ENCODE measurements around the gene MPO.

Gene MPO

DNA sequence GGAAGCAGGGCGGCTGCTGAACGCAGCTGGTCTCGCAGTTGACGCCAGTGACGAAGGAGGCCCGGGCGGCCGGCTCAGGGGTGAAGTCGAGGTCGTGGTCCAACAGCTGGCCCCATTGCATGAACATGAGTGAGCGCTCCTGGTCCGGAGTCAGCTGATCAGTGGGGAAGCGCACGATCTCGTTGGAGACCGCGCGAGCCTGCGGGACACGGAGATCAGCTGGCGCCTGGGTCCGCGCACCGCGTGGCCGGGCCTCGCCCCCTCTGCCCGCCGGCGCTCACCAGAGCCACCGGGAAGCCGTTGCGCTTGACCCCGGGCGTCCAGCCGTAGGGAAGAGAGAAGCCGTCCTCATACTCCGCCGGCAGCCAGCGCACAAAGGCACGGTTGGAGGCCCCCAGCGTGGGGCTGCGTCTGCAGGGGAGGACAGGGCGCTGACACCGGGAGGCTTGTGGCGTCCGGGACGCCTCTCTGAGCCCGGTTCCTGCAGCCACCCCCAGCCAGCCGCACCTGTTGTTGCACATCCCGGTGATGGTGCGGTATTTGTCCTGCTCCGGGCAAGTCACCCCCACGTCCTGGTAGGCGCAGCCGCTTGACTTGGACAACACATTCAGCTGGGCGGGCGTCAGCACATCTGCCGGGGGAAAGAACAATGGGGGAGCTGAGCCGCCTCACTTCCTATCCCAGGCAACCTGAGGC is 1.6 kb downstream of the MPO start:
- no peak for DNase-seq (ENCODE audit: low read depth in 3 of 3)

DNA sequence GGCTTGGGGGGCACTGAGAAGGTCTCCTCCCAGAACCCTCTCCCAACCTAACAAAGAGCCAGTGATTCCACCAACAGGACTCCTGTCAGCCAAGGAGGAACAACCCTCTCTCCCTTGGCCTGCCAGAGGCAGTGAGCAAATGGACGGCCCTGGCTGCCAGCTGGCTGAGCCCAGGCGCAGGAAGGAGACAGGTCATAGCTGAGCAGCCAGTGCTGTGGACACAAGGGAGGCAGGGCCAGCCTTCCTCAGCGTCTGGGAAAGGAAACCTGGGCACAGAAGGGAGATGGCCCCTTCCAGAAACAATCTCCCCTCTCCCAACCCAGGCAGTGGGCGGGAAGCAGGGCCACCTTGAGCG is 2.1 kb downstream of the MPO start:
- DNase-seq (ENCODE audit: low read depth in 3 of 3) = no peak

- no peak for DNase-seq (ENCODE audit: low read depth in 3 of 3)
Measured at GRCh38 chr17:58277802-58278595, 2.7 kb downstream of the MPO start.

DNA sequence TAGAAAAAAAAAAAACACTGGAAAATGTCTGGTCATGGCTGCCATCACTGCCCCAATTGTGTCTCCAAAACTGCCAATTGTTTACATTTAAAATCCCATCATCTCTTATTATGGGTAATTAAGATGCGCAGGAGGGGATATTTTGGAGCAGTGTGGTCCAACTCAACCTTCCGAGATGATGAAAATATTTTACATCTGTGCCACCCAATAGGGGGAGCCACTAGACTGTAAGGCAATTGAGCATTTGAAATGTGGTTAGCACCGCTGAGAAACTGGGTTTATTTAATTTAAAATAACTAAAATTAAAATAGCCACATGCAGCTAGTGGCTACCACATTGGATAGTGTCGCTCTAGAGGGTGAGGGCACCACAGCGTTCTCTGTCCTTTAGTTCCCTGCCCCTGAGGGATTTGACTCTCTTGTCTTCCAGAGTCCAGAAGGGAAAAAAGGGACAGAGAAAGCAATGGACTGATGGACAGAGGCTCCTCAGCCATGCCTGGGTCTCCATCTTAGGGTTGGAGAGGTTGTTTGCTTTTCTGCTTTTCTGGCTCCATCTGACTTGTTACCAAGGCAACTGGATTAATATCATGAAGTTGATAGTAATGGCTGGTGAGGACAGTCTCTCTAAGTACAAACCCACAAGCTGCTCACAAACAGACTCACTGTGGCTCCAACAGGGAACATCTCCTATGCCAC is 3.5 kb downstream of the MPO start:
- no peak for DNase-seq (ENCODE audit: low read depth in 3 of 3)

DNA sequence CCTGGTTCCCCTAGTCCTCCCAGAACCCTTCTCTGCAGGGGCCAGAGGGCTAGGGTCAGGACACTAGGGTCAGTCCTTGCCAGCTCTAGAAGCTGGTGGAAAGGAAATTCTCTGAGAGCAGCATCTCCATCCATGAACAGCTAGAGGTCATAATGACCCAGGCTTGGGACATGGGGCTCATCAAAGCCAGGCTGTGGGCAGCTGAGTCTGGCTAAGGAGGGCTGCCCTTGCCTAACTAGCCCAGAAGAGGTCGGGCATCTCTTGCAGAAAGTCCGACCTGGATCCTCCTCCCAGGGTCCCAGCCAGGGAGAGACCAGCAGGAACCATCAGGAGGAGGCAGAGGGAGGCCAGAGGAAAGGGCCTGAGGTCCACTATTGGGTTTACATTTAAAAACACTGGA is 4.3 kb downstream of the MPO start:
- no peak for DNase-seq (ENCODE audit: low read depth in 3 of 3)

DNA sequence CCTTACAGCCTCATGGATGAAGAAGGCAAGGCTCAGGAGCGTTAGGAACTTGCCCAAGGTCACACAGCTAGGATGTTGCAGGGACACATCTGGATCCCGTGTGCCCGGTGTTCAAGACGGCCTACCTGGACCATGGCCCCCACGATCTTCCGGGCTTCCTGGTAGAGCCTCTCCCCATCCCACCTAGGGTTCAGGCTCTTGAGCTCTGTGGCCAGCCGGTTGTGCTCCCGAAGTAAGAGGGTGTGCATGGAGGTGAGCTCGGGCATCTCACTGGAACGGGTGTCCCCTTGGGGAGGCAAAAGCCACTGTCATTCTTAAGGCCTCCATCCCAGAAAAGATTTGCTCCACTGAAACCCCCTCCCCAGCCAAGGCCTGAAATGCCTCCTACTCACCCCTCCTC is 5.3 kb downstream of the MPO start:
- DNase-seq (ENCODE audit: low read depth in 3 of 3) = no peak

DNA sequence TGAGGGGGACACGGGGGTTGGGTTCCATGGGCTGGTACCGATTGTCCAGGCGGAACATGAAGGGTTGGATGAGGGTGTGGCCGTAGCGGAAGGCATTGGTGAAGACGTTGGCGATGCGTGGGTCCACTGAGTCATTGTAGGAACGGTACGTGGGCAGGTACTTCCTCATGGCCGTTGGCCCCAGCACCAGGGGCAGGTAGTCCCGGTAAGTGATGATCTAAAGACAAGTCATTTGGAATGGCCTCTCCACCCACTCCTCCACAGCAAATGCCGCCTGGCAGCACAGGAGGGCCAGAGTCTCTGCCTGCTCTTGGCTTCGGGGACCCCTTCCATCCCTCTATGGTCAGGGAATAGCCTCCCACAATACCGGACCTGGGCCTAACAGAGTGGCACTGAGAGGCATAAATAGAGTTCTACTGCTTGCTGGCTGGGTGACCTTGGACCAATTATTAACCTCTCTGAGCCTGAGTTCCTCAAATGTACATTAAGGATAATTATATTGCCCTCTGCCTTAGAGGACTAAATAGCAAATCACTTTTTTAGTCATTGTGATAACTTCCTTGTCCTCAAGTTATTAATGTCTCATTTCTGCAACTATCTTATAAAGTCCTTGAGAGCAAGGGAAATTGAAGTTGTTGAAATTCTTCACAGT is 7.2 kb downstream of the MPO start:
- DNase-seq (ENCODE audit: low read depth in 3 of 3) = no peak

GRCh38 chr17:58272367-58273280 is 8.1 kb downstream of the MPO start:
- DNase-seq (ENCODE audit: low read depth in 3 of 3) = no peak

GRCh38 chr17:58271216-58271931 is 9.4 kb downstream of the MPO start:
- no peak for DNase-seq (ENCODE audit: low read depth in 3 of 3)

- no peak for DNase-seq (ENCODE audit: low read depth in 3 of 3)
Measured at GRCh38 chr17:58270476-58271215, 10.1 kb downstream of the MPO start.

DNA sequence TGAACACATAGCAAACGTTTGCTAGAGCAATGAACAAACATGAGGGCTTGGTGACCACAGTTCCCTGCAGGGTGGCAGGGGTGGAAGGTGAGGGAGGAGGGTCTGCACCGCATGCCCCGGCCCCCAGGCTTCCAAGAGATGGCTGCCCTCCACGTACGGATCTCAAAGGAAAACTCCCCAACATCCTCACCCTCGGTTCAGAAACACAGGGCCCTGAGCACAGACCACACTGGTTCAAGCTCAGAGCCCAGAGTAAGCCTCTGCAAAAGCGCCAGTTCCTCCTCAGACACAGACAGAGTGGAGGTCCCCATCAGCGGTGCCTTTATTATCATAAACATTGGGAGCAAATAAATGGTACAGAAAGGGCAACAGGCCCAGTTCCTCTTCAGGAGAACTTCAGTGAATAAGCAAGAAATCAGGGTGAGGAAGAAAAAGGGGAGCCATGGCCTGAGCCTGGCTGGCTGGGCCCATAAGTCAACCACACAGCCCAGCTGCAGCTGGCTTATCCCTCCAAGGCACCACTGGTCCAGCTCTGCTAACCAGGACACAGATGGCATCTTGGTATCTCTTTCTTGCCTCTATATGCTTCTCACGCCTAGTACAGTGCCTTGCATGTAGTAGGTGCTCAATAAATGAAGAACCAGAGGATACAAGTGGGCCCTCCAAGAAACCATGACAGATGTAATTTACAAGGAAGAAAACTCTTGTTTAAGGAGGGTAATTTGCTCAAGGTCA is 11.0 kb downstream of the MPO start:
- no peak for DNase-seq (ENCODE audit: low read depth in 3 of 3)

DNA sequence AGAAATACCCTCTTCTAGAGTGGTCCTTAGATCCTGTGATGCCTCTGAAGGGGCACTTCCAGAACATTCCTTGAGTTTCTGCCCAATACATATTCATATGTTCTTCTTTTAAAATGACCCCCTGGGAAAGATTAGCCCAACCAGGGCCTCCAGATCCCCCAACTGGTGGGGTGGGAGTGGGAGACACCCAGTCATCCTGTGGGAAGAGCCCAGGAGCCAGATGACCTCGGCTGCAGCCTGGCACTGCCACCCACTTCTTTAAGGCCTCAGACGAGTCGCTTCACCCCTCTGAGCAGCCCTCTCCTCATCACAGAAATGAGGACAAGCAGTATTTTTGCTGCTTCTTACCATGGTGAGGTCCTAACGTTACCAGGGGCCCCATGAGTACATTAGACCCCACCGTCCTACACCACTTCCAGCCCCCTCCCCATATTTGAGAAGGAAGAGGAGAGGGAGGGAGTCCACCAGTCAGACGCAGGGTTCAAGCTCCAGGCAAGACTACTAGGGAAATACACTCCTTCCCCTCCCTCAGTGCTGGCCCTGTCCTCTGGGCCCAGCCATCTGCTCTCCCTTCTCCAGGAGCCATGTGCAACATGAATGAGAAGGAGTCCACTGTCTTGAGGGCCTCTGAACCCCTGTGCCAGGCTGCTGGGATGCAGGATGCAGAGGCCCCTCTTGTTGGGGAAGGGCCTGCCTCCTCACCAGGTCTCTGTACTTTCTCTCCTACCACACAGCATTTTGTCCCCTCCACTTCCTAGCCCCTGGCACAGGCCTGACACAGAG is 11.8 kb downstream of the MPO start:
- no peak for DNase-seq (ENCODE audit: low read depth in 3 of 3)

- no peak for DNase-seq (ENCODE audit: low read depth in 3 of 3)
Measured at GRCh38 chr17:58268326-58268725, 12.4 kb downstream of the MPO start.

GRCh38 chr17:58267347-58268324 is 13.1 kb downstream of the MPO start:
- no peak for DNase-seq (ENCODE audit: low read depth in 3 of 3)

GRCh38 chr17:58265902-58266875 is 14.5 kb downstream of the MPO start:
- DNase-seq (ENCODE audit: low read depth in 3 of 3) = no peak

GRCh38 chr17:58265271-58265670 is 15.5 kb downstream of the MPO start:
- DNase-seq (ENCODE audit: low read depth in 3 of 3) = no peak

All from stimulated activated CD4-positive, alpha-beta T cell treated with anti-CD3 and anti-CD28 coated beads, TNF-alpha, amount 100 ng/mL, for 4 hours (primary cell).